GM21825 (cell line): ENCODE data around the gene CFHR3.
"Not testable (repeated sequence)": the region's sequence is repeated elsewhere in the genome, so short reads cannot be mapped to it uniquely, and the experiment has no call there.

Experiments used
- ATAC-seq: cut with Tn5 transposase; IDR thresholded peaks from one replicate; pipeline ENCODE4 v1.9.1; 2021; ENCODE audit warnings: mild to moderate bottlenecking, moderate library complexity; ENCODE audit not compliant: unreplicated experiment

The CFHR3 gene

GRCh38 chr1:196774603-196775002 is at the start of gene CFHR3:
TSS of gene CFHR3 (plus strand) at chr1:196774840. CDS start at chr1:196774887, 47 bp downstream.
- no peak for ATAC-seq

GRCh38 chr1:196732526-196732925 is 42.1 kb upstream of the CFHR3 start:
- no peak for ATAC-seq

GRCh38 chr1:196733091-196733970 is 41.3 kb upstream of the CFHR3 start:
- no peak for ATAC-seq

GRCh38 chr1:196734006-196734405 is 40.6 kb upstream of the CFHR3 start:
- ATAC-seq, result no peak

GRCh38 chr1:196734460-196734859 is 40.2 kb upstream of the CFHR3 start:
- no peak for ATAC-seq

- no peak for ATAC-seq
Observed at GRCh38 chr1:196738730-196739129, 35.9 kb upstream of the CFHR3 start.

GRCh38 chr1:196743244-196743643 is 31.4 kb upstream of the CFHR3 start:
- ATAC-seq, result not testable (repeated sequence)

- ATAC-seq, result not testable (repeated sequence)
Observed at GRCh38 chr1:196765019-196765740, 9.5 kb upstream of the CFHR3 start.

GRCh38 chr1:196769823-196770222 is 4.8 kb upstream of the CFHR3 start:
- not testable (repeated sequence) for ATAC-seq

- no peak for ATAC-seq
Observed at GRCh38 chr1:196773713-196774112, 927 bp upstream of the CFHR3 start.

DNA sequence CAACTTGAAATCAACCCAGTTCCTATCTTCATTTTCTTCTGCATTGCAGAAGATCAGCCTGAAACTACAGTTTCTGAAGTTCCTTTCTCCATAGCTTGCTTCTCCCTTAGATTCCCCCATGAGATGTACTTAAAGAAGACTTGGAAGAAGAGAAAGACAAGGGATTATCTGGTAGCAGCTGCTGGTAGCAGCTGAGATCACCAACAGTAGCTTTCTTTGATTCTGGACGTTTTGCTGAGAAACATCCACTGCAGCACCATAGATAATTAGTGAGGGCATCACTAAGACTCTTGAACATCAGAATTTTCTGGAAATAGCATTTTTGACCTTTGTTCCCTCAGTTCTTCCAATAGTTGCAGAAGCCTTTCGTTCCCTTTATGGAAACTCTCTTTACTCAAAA is 465 bp upstream of the CFHR3 start:
- no peak for ATAC-seq

- ATAC-seq, result no peak
Observed at GRCh38 chr1:196777603-196778002, 3.0 kb downstream of the CFHR3 start.

GRCh38 chr1:196779093-196779492 is 4.5 kb downstream of the CFHR3 start:
- no peak for ATAC-seq

- ATAC-seq, result not testable (repeated sequence)
Observed at GRCh38 chr1:196791252-196791651, 16.6 kb downstream of the CFHR3 start.

DNA sequence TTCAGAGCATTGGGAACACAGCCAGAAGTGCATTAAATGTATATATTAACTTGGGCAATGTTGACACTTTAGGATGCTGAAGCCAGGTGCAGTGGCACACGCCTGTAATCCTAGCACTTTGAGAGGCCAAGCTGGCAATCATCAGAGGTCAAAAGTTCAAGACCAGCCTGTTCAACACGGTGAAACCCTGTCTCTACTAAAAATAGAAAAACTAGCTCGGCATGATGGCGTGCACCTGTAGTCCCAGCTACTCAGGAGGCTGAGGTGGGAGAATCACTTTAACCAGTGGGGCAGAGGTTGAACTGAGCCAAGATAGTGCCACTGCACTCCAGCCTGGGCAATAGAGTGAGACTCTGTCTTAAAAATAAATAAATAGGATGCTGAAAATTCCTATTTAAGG is 19.5 kb downstream of the CFHR3 start:
- ATAC-seq, result not testable (repeated sequence)

DNA sequence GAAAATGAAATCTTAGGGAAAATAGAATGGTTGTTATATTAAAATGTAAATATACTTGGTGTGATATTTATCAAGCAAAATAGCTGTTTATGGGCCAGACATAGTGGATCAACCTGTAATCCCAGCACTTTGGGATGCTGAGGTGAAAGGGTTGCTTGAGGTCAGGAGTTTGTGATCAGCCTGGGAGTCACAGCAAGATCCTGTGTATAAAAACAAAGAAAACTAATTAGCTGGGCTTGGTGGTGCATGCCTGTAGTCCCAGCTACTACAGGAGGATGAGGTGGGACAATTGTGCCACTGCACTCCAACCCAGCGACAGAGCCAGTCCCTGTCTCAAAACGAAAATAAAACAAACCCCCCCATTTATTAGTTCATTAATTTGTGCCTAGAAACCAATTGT is 23.3 kb downstream of the CFHR3 start:
- no peak for ATAC-seq

GRCh38 chr1:196801920-196802319 is 27.3 kb downstream of the CFHR3 start:
- not testable (repeated sequence) for ATAC-seq

DNA sequence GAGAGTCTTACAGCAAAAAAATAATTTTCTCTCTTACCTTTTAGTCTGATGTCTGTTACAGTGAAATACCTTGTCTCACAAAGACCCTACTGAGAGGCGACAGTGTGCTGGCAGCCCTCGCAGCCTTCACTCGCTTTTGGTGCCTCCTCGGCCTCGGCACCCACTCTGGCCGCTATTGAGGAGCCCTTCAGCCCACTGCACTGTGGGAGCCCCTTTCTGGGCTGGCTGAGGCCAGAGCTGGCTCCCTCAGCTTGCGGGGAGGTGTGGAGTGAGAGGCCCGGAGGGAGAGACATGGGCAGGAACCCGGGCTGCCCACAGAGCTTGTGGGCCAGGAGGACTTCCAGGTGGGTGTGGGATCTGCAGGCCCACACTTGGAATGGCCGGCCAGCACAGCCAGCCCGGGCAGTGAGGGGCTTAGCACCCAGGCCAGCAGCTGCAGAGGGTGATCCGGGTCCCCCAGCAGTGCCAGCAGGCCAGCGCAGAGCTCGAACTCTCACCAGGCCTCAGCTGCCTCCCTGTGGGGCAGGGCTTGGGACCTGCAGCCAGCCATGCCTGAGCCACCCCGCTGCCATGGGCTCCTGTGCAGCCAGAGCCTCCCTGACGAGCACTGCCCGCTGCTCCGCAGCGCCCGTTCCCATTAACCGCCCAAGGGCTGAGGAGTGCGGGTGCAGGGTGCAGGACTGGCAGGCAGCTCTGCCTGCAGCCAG is 34.0 kb downstream of the CFHR3 start:
- ATAC-seq, result no peak

DNA sequence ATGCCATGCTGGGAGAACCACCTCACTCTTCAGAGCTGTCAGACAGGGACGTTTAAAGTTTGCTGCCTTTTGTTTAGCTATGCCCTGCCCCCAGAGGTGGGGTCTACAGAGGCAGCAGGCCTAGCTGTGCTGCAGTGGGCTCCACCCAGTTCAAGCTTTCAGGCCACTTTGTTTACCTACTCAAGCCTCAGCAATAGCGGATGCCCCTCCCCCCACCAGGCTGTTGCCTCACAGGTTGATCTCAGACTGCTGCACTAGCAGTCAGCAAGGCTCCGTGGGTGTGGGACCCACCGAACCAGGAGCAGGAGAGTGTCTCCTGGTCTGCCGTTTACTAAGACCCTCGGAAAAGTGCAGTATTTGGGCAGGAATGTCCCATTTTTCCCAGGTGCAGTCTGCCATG is 42.8 kb downstream of the CFHR3 start:
- not testable (repeated sequence) for ATAC-seq

GRCh38 chr1:196819531-196819930 is 44.9 kb downstream of the CFHR3 start, which contains the start of gene CFHR1:
TSS of gene CFHR1 (plus strand) at chr1:196819731. CDS start at chr1:196819845, 114 bp downstream.
- ATAC-seq, result not testable (repeated sequence)

- not testable (repeated sequence) for ATAC-seq
Observed at GRCh38 chr1:196827860-196828259, 53.2 kb downstream of the CFHR3 start.
